Activated T-helper 17 cell treated with anti-CD3 and anti-CD28 coated beads, Interleukin-2, amount 50 U/mL, for 72 hours (primary cell): ENCODE measurements around the gene CDK11A. TPM values are rescaled to one million over a fixed set of nuclear protein-coding genes. Genes with fewer than 3 reads are reported as not detected.
"Not testable (repeated sequence)": the region's sequence is repeated elsewhere in the genome, so short reads cannot be mapped to it uniquely, and the experiment has no call there.

Experiments used
- ATAC-seq: fragments of 150-1000 bp; cut with Tn5 transposase; replicated peaks from 2 replicates; pipeline ENCODE4 v1.10.0; 2021; ENCODE audit warnings: mild to moderate bottlenecking, moderate library complexity
- H3K27ac Mint-ChIP-seq: one replicate; pipeline ENCODE4 v1.8.0; 2022; ENCODE audit warnings: mixed read lengths
- H3K27me3 Mint-ChIP-seq: one replicate; pipeline ENCODE4 v1.8.0; 2022; ENCODE audit warnings: mixed read lengths
- H3K36me3 Mint-ChIP-seq: one replicate; pipeline ENCODE4 v1.8.0; 2022; ENCODE audit warnings: low read depth, mild to moderate bottlenecking, mixed read lengths
- H3K4me1 Mint-ChIP-seq: one replicate; pipeline ENCODE4 v1.8.0; 2022; ENCODE audit warnings: mixed read lengths
- H3K4me3 Mint-ChIP-seq: one replicate; pipeline ENCODE4 v1.8.0; 2022; ENCODE audit warnings: mild to moderate bottlenecking, mixed read lengths
- H3K9me3 Mint-ChIP-seq: one replicate; pipeline ENCODE4 v1.8.0; 2022; ENCODE audit warnings: mixed read lengths
- total RNA-seq, 2 donors: library from RNA; stranded (reverse); gene quantifications; one replicate each; pipeline ENCODE4 v1.2.3, GENCODE V29; 2022

Gene CDK11A
- total RNA-seq, 2 donors from 2014 or later = 51.8 to 65.6 TPM

GRCh38 chr1:1742529-1742928, 18.4 kb upstream of the CDK11A start:
- H3K36me3 Mint-ChIP-seq = peaks cover 15% of the 10 kb centered on the region
- H3K4me1 Mint-ChIP-seq, H3K27ac Mint-ChIP-seq, H3K9me3 Mint-ChIP-seq, ATAC-seq, H3K27me3 Mint-ChIP-seq: not testable (repeated sequence)
- H3K4me3 Mint-ChIP-seq = peak overlapping the region; percentile 34

GRCh38 chr1:1741013-1741412, 16.9 kb upstream of the CDK11A start:
- not testable (repeated sequence) for H3K27me3 Mint-ChIP-seq, H3K9me3 Mint-ChIP-seq, ATAC-seq, H3K4me1 Mint-ChIP-seq, H3K27ac Mint-ChIP-seq, H3K4me3 Mint-ChIP-seq
- H3K36me3 Mint-ChIP-seq = peaks cover 30% of the 10 kb centered on the region

- not testable (repeated sequence) for H3K4me1 Mint-ChIP-seq, H3K27ac Mint-ChIP-seq, H3K27me3 Mint-ChIP-seq, ATAC-seq, H3K9me3 Mint-ChIP-seq, H3K4me3 Mint-ChIP-seq
- H3K36me3 Mint-ChIP-seq = peaks cover 42% of the 10 kb centered on the region
Observed at GRCh38 chr1:1738799-1739337, 14.7 kb upstream of the CDK11A start.

GRCh38 chr1:1737675-1738590, 13.8 kb upstream of the CDK11A start:
- peaks cover 42% of the 10 kb centered on the region for H3K36me3 Mint-ChIP-seq
- H3K4me1 Mint-ChIP-seq, H3K27me3 Mint-ChIP-seq, H3K9me3 Mint-ChIP-seq, H3K27ac Mint-ChIP-seq, H3K4me3 Mint-ChIP-seq: not testable (repeated sequence)
- ATAC-seq = peak; percentile 64

- H3K4me3 Mint-ChIP-seq = no peak overlapping the region
- no peaks in the 10 kb centered on the region for H3K27me3 Mint-ChIP-seq
- no peak overlapping the region for H3K27ac Mint-ChIP-seq
- peaks cover 3% of the 10 kb centered on the region for H3K4me1 Mint-ChIP-seq
- ATAC-seq = no peak
- H3K36me3 Mint-ChIP-seq = peaks cover 55% of the 10 kb centered on the region
- H3K9me3 Mint-ChIP-seq = no peaks in the 10 kb centered on the region
Observed at GRCh38 chr1:1732381-1732780, 8.2 kb upstream of the CDK11A start.

- peaks cover 3% of the 10 kb centered on the region for H3K4me1 Mint-ChIP-seq
- no peaks in the 10 kb centered on the region for H3K9me3 Mint-ChIP-seq
- H3K4me3 Mint-ChIP-seq = no peak overlapping the region
- no peaks in the 10 kb centered on the region for H3K27me3 Mint-ChIP-seq
- H3K36me3 Mint-ChIP-seq = peaks cover 40% of the 10 kb centered on the region
- H3K27ac Mint-ChIP-seq = no peak overlapping the region
- ATAC-seq = no peak
Observed at GRCh38 chr1:1730870-1731269, 6.7 kb upstream of the CDK11A start.

GRCh38 chr1:1730230-1730629, 6.1 kb upstream of the CDK11A start:
- not testable (repeated sequence) for H3K9me3 Mint-ChIP-seq, ATAC-seq, H3K4me3 Mint-ChIP-seq, H3K27ac Mint-ChIP-seq, H3K27me3 Mint-ChIP-seq, H3K4me1 Mint-ChIP-seq
- H3K36me3 Mint-ChIP-seq = peaks cover 35% of the 10 kb centered on the region

- Mint-ChIP-seq H3K27ac (peak overlapping the region; percentile 83), H3K36me3 (peaks cover 37% of the 10 kb centered on the region), H3K4me3 (peak overlapping the region; percentile 54)
- H3K27me3 Mint-ChIP-seq, H3K4me1 Mint-ChIP-seq, ATAC-seq, H3K9me3 Mint-ChIP-seq: not testable (repeated sequence)
Observed at GRCh38 chr1:1729116-1729816, 5.1 kb upstream of the CDK11A start.

GRCh38 chr1:1728308-1729005, 4.3 kb upstream of the CDK11A start:
- not testable (repeated sequence) for H3K27me3 Mint-ChIP-seq, H3K4me1 Mint-ChIP-seq, ATAC-seq, H3K9me3 Mint-ChIP-seq
- H3K4me3 Mint-ChIP-seq = peak overlapping the region; percentile 54
- H3K27ac Mint-ChIP-seq = peak overlapping the region; percentile 83
- H3K36me3 Mint-ChIP-seq = peaks cover 33% of the 10 kb centered on the region

GRCh38 chr1:1727131-1727651, 3.0 kb upstream of the CDK11A start:
- not testable (repeated sequence) for H3K27me3 Mint-ChIP-seq, H3K4me1 Mint-ChIP-seq, ATAC-seq, H3K4me3 Mint-ChIP-seq, H3K9me3 Mint-ChIP-seq
- Mint-ChIP-seq H3K36me3 (peaks cover 21% of the 10 kb centered on the region), H3K27ac (peak overlapping the region; percentile 43)

GRCh38 chr1:1726088-1726487, 1.9 kb upstream of the CDK11A start:
- Mint-ChIP-seq H3K4me3 (peak overlapping the region; percentile 42), H3K27ac (peak overlapping the region; percentile 66)
- H3K27me3 Mint-ChIP-seq = not testable (repeated sequence)

GRCh38 chr1:1721201-1721600, 3.0 kb downstream of the CDK11A start:
- Mint-ChIP-seq H3K36me3 (peaks cover 60% of the 10 kb centered on the region), H3K4me1 (no peaks in the 10 kb centered on the region), H3K4me3 (no peak overlapping the region), H3K27ac (peak overlapping the region; percentile 38), H3K27me3 (no peaks in the 10 kb centered on the region), H3K9me3 (no peaks in the 10 kb centered on the region)
- ATAC-seq = no peak

More at GRCh38 chr1:1726088-1726487, 1.9 kb upstream of the CDK11A start:
- peaks cover 22% of the 10 kb centered on the region for H3K36me3 Mint-ChIP-seq
- H3K4me1 Mint-ChIP-seq, H3K9me3 Mint-ChIP-seq, ATAC-seq: not testable (repeated sequence)

GRCh38 chr1:1715109-1715883, 8.9 kb downstream of the CDK11A start:
- H3K36me3 Mint-ChIP-seq = peaks cover 66% of the 10 kb centered on the region
- ATAC-seq, H3K9me3 Mint-ChIP-seq, H3K27me3 Mint-ChIP-seq, H3K4me1 Mint-ChIP-seq, H3K27ac Mint-ChIP-seq, H3K4me3 Mint-ChIP-seq: not testable (repeated sequence)

- not testable (repeated sequence) for H3K36me3 Mint-ChIP-seq, H3K9me3 Mint-ChIP-seq, H3K27me3 Mint-ChIP-seq, ATAC-seq, H3K4me3 Mint-ChIP-seq, H3K4me1 Mint-ChIP-seq, H3K27ac Mint-ChIP-seq
Observed at GRCh38 chr1:1707897-1708296, 16.3 kb downstream of the CDK11A start.
